A549 (cell line): ENCODE results near the gene ELMO2. TPM values are rescaled to one million over a fixed set of nuclear protein-coding genes. Genes with fewer than 3 reads are reported as not detected.
A peak's percentile ranks its signal among the peaks of the same experiment; 100 is the strongest.

ENCODE experiments used
- ATAC-seq, 2 experiments: fragments of 200-7000 bp in 1 of 2; fragments of >200 bp in 1 of 2; cut with Nextera tagmentation in 1 of 2; cut with Tn5 transposase in 1 of 2; 3 replicates each; pipeline versions ENCODE4 v1.8.0 to v1.9.1; 2018 to 2020; ENCODE audit warnings: mild to moderate bottlenecking in 1 of 2, moderate library complexity in 1 of 2
- CTCF ChIA-PET: fragments of 300-600 bp; sonication (Branson Sonifier 250); formaldehyde crosslinking; extraction: SDS; loops from one replicate; lab custom pipeline; 2021; ENCODE audit warnings: antibody characterized with exemption, inconsistent platforms; lab: Yijun Ruan, JAX
- POLR2A ChIA-PET: fragments of 350-600 bp; formaldehyde crosslinking; extraction: SDS; loops from one replicate; lab custom pipeline; 2021; ENCODE audit warnings: antibody characterized with exemption, inconsistent platforms; lab: Yijun Ruan, JAX
- DNase-seq, 2 experiments: peaks; one replicate each; pipeline versions ENCODE4 v3.0.0 to v3.0.0-alpha.2; 2011 to 2016; ENCODE audit warnings: low read depth in 1 of 2, low spot score in 1 of 2
- FAIRE-seq: peaks from 2 replicates; lab custom pipeline; 2011; peaks lifted over from hg19 to GRCh38; lab: Jason Lieb, UNC
- H3K27ac ChIP-seq, 2 experiments: fragments of >200 bp; sonication (Bioruptor Twin); formaldehyde crosslinking; 3 replicates each; pipeline ENCODE4 v1.5.1; 2016 to 2017
- H3K4me1 ChIP-seq: fragments of >200 bp; sonication (Bioruptor Twin); formaldehyde crosslinking; 3 replicates; pipeline ENCODE4 v1.6.1; 2016
- H3K4me2 ChIP-seq: fragments of >200 bp; sonication (Bioruptor Twin); formaldehyde crosslinking; 3 replicates; pipeline ENCODE4 v1.6.1; 2016
- H3K4me3 ChIP-seq: fragments of >200 bp; sonication (Bioruptor Twin); formaldehyde crosslinking; 3 replicates; pipeline ENCODE4 v1.5.1; 2016
- H3K9me3 ChIP-seq: fragments of >200 bp; sonication (Bioruptor Twin); formaldehyde crosslinking; 3 replicates; pipeline ENCODE4 v1.6.1; 2016
- CBX2 ChIP-seq: fragments of 200-600 bp; sonication (generic); IDR thresholded peaks from 2 replicates; pipeline ENCODE4 v1.6.1; 2016; ENCODE audit warnings: low read depth, mild to moderate bottlenecking, borderline replicate concordance
- CHD4 ChIP-seq: fragments of 200-600 bp; sonication (generic); IDR thresholded peaks from 2 replicates; pipeline ENCODE4 v1.6.1; 2016; ENCODE audit warnings: antibody characterized with exemption, mild to moderate bottlenecking, borderline replicate concordance
- E2F6 ChIP-seq: IDR thresholded peaks from 2 replicates; pipeline ENCODE4 v1.6.1; 2012; ENCODE audit warnings: low read depth, borderline replicate concordance
- EHMT2 ChIP-seq: fragments of 200-600 bp; sonication (generic); IDR thresholded peaks from 2 replicates; pipeline ENCODE4 v1.6.1; 2016; ENCODE audit warnings: antibody characterized with exemption, low read depth, mild to moderate bottlenecking, moderate library complexity
- EP300 ChIP-seq, 2 experiments: fragments of >200 bp; sonication (Bioruptor Twin); formaldehyde crosslinking; IDR thresholded peaks; 2 replicates in 1 of 2; 3 replicates in 1 of 2; pipeline ENCODE4 v1.6.1; 2016 to 2017
- ESRRA ChIP-seq: fragments of 150-350 bp; IDR thresholded peaks from 2 replicates; pipeline ENCODE4 v1.6.1; 2014; ENCODE audit warnings: mild to moderate bottlenecking, low read length, borderline replicate concordance
- FOSL2 ChIP-seq, 2 experiments: fragments of 450-650 bp in 1 of 2; fragments of >200 bp in 1 of 2; sonication (Bioruptor Twin) in 1 of 2; formaldehyde crosslinking; IDR thresholded peaks; 2 replicates each; pipeline versions ENCODE4 v1.5.0 to v1.6.1; 2016 to 2020; ENCODE audit warnings: mild to moderate bottlenecking in 1 of 2, moderate library complexity in 1 of 2
- FOXS1 ChIP-seq: fragments of 250-450 bp; sonication (Bioruptor Pico); IDR thresholded peaks from 2 replicates; pipeline ENCODE4 v1.5.0; 2020; ENCODE audit warnings: mild to moderate bottlenecking, moderate library complexity
- GATA3 ChIP-seq: IDR thresholded peaks from 2 replicates; pipeline ENCODE4 v1.6.1; 2012; ENCODE audit warnings: borderline replicate concordance
- HOXB5 ChIP-seq: fragments of 250-450 bp; sonication (Bioruptor Pico); IDR thresholded peaks from 2 replicates; pipeline ENCODE4 v1.5.0; 2020; ENCODE audit warnings: mild to moderate bottlenecking, moderate library complexity
- KDM1A ChIP-seq: fragments of 200-600 bp; sonication (generic); IDR thresholded peaks from 2 replicates; pipeline ENCODE4 v1.6.1; 2016; ENCODE audit warnings: low read depth, mild to moderate bottlenecking
- KDM5A ChIP-seq: fragments of 200-600 bp; sonication (generic); IDR thresholded peaks from 2 replicates; pipeline ENCODE4 v1.6.1; 2016; ENCODE audit warnings: antibody characterized with exemption, mild to moderate bottlenecking
- MAFK ChIP-seq: fragments of 450-650 bp; IDR thresholded peaks from 2 replicates; pipeline ENCODE4 v1.6.1; 2014; ENCODE audit not compliant: partially characterized antibody
- NR3C1 ChIP-seq: fragments of >200 bp; sonication (Bioruptor Twin); formaldehyde crosslinking; IDR thresholded peaks from 3 replicates; pipeline ENCODE4 v1.6.1; 2017
- POLR2A ChIP-seq: IDR thresholded peaks from 2 replicates; pipeline ENCODE4 v1.6.1; 2012; ENCODE audit warnings: mild to moderate bottlenecking, low read length
- POLR2AphosphoS2 ChIP-seq: conservative IDR thresholded peaks from 2 replicates; pipeline ENCODE4 v1.6.1; 2012; ENCODE audit warnings: low read length, improper control_type of control experiment, inconsistent platforms
- RAD21 ChIP-seq, 2 experiments: fragments of >200 bp in 1 of 2; sonication (Bioruptor Twin) in 1 of 2; formaldehyde crosslinking in 1 of 2; IDR thresholded peaks in 1 of 2; conservative IDR thresholded peaks in 1 of 2; 2 replicates in 1 of 2; 3 replicates in 1 of 2; pipeline ENCODE4 v1.6.1; 2012 to 2018; ENCODE audit warnings: inconsistent platforms in 1 of 2
- RARB ChIP-seq: fragments of 250-450 bp; sonication (Bioruptor Pico); IDR thresholded peaks from 2 replicates; pipeline ENCODE4 v1.8.0; 2021; ENCODE audit warnings: mild to moderate bottlenecking, moderate library complexity
- REST ChIP-seq: fragments of 200-600 bp; sonication (generic); IDR thresholded peaks from 2 replicates; pipeline ENCODE4 v1.6.1; 2016; ENCODE audit warnings: antibody characterized with exemption, mild to moderate bottlenecking, moderate library complexity
- SMC3 ChIP-seq: fragments of >200 bp; sonication (Bioruptor Twin); formaldehyde crosslinking; IDR thresholded peaks from 3 replicates; pipeline ENCODE4 v1.6.1; 2018; ENCODE audit warnings: inconsistent platforms
- TFCP2L1 ChIP-seq: fragments of 250-450 bp; sonication (Bioruptor Pico); IDR thresholded peaks from 2 replicates; pipeline ENCODE4 v1.5.0; 2021; ENCODE audit warnings: mild to moderate bottlenecking
- TP53 ChIP-seq: fragments of 250-450 bp; sonication (Bioruptor Pico); IDR thresholded peaks from 2 replicates; pipeline ENCODE4 v1.5.0; 2021; ENCODE audit warnings: mild to moderate bottlenecking, moderate library complexity
- ZC3H11A ChIP-seq: fragments of 450-650 bp; IDR thresholded peaks from 2 replicates; pipeline ENCODE4 v1.6.1; 2014; ENCODE audit warnings: antibody characterized with exemption, mild to moderate bottlenecking
- ZFP36 ChIP-seq: fragments of 450-650 bp; IDR thresholded peaks from 2 replicates; pipeline ENCODE4 v1.6.1; 2014; ENCODE audit warnings: borderline replicate concordance; ENCODE audit not compliant: partially characterized antibody
- WGBS: methylation state at CpG from one replicate; pipeline ENCODE4 v1.1.6; 2017; ENCODE audit errors: missing lambda C conversion rate; 5-methylcytosine and 5-hydroxymethylcytosine counted together
- polyA plus RNA-seq, 4 experiments: library from polyadenylated mRNA; depleted of rRNA in 3 of 4; stranded (reverse); fragments of >200 nt; fragmentation: RNase III in 1 of 4; extraction: RNeasy Plus Mini Kit Qiagen cat#74134 plus additional on column Dnase treatment in 1 of 4; gene quantifications; 2 replicates in 3 of 4; 3 replicates in 1 of 4; pipeline ENCODE4 v1.2.3, GENCODE V29; 2011 to 2017
- TF ChIP-seq, protein P1 (sequence below): fragments of 250-450 bp; sonication (Bioruptor Pico); IDR thresholded peaks from 2 replicates; pipeline ENCODE4 v1.5.0; 2021; ENCODE audit warnings: mild to moderate bottlenecking, moderate library complexity, borderline replicate concordance
- TF ChIP-seq, protein P2 (sequence below): IDR thresholded peaks from 2 replicates; pipeline ENCODE4 v1.6.1; 2012
- TF ChIP-seq, protein P3 (sequence below): fragments of >200 bp; sonication (Bioruptor Twin); formaldehyde crosslinking; IDR thresholded peaks from 3 replicates; pipeline ENCODE4 v1.5.1; 2016

ELMO2 gene
- polyA plus RNA-seq, 2 of the 4 experiments (the other 2 are of a cell fraction): 23.4 to 25.1 TPM

DNA sequence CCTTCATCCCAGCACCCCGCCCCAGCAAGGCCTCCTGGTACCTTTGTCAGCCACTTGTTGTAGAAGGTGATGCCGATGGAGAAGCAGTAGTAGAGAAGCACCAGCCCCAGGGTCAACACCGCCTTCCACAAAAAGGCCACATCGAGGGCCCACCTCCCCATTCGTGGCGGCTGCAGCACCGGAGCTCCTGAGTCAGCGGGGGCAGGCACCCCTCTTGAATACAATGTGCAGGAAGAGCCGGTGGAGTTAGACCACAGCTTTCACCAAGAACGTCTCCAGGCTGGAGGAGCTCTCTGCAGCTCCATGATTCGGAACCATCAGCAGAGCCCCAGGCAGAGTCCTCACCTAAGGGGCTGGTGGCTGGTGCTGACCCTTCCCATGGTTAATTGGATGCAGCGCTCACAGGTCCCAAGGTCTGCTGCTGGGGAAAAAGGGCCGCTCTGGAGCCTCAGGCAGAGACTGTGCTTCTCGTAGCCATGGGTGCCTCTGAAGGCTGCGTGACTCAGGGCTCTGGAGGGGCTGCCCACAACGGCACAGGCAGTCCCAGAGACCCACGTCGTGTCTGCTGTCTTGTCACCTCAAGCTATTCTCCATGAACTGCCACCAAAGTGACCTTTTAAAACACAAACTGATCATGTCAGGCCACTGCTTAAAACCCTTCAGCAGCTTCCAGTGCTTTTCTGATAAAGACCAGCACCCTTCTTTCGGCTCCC lies 47.9 kb downstream of the ELMO2 start:
- ATAC-seq (no peak), FAIRE-seq (no peak), DNase-seq (no peak)
- Histone ChIP-seq H3K4me3 (no peak overlapping the region), H3K9me3 (no peaks in the 10 kb centered on the region), H3K4me1 (peaks cover 14% of the 10 kb centered on the region; the same call in 2 of the 3 replicates), H3K27ac (no peak overlapping the region), H3K4me2 (no peak overlapping the region)
- POLR2A ChIA-PET: interaction anchor here (1.2 kb wide), 1 partner anchor 10 kb away, joined by 3 read pairs; no protein-coding TSS in a partner anchor
- WGBS: 94% methylated on average over 19 of the region's 19 CpGs
- CTCF ChIA-PET: interaction anchor here (1.0 to 3.1 kb wide), 8 partner anchors 9 to 226 kb away, joined by 3 to 25 read pairs (median 4); no protein-coding TSS in a partner anchor
- no peak for TF ChIP-seq HOXB5 (CRISPR knock-in tag)
- no peak for TF ChIP-seq E2F6
- TF ChIP-seq KDM1A: no peak
- no peak for TF ChIP-seq RARB (CRISPR knock-in tag)
- no peak for TF ChIP-seq FOSL2 (IDR thresholded peaks at IDR 0.05)
- no peak for TF ChIP-seq FOSL2 (CRISPR knock-in tag; IDR thresholded peaks at IDR 0.05)
- TF ChIP-seq KDM5A: no peak
- TF ChIP-seq TP53 (CRISPR knock-in tag): no peak
- TF ChIP-seq, protein P1, sequence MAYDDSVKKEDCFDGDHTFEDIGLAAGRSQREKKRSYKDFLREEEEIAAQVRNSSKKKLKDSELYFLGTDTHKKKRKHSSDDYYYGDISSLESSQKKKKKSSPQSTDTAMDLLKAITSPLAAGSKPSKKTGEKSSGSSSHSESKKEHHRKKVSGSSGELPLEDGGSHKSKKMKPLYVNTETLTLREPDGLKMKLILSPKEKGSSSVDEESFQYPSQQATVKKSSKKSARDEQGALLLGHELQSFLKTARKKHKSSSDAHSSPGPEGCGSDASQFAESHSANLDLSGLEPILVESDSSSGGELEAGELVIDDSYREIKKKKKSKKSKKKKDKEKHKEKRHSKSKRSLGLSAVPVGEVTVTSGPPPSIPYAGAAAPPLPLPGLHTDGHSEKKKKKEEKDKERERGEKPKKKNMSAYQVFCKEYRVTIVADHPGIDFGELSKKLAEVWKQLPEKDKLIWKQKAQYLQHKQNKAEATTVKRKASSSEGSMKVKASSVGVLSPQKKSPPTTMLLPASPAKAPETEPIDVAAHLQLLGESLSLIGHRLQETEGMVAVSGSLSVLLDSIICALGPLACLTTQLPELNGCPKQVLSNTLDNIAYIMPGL (CRISPR knock-in tag): no peak
- no peak for TF ChIP-seq SMC3
- TF ChIP-seq EP300 (IDR thresholded peaks at IDR 0.05): no peak
- TF ChIP-seq ZC3H11A: no peak
- no peak for TF ChIP-seq TFCP2L1 (CRISPR knock-in tag)
- no peak for TF ChIP-seq NR3C1
- TF ChIP-seq, protein P2, sequence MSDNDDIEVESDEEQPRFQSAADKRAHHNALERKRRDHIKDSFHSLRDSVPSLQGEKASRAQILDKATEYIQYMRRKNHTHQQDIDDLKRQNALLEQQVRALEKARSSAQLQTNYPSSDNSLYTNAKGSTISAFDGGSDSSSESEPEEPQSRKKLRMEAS: no peak
- TF ChIP-seq POLR2A: no peak
- TF ChIP-seq POLR2AphosphoS2: no peak
- TF ChIP-seq ZFP36: no peak
- TF ChIP-seq, all 56 proteins: peak for 0

- H3K4me1 ChIP-seq: no peaks in the 10 kb centered on the region; the same call in 2 of the 3 replicates
- WGBS: 73% methylated on average over 9 of the region's 13 CpGs
- FAIRE-seq (no peak), ATAC-seq (peak; percentile 8 to 23; a peak in 4 of 6 replicates), DNase-seq (no peak)
- H3K4me2 ChIP-seq: no peak overlapping the region
- H3K9me3 ChIP-seq: no peaks in the 10 kb centered on the region
- no peak overlapping the region for H3K27ac ChIP-seq
- ChIA-PET POLR2A (interaction anchor here (1.2 kb wide), 1 partner anchor 8 kb away, joined by 3 read pairs; no protein-coding TSS in a partner anchor), CTCF (interaction anchor here (1.1 to 2.9 kb wide), 3 partner anchors 14 to 51 kb away, joined by 3 to 10 read pairs (median 4); no protein-coding TSS in a partner anchor)
- no peak for TF ChIP-seq CHD4
- TF ChIP-seq EHMT2: no peak
- TF ChIP-seq CBX2: no peak
- TF ChIP-seq MAFK: no peak
- TF ChIP-seq REST: no peak
- TF ChIP-seq FOXS1 (CRISPR knock-in tag): no peak
- no peak for TF ChIP-seq GATA3
- TF ChIP-seq ESRRA: no peak
- TF ChIP-seq RAD21 (conservative IDR thresholded peaks at IDR 0.05 in 1 of 2, IDR thresholded peaks at IDR 0.05 in 1 of 2): no peak
- TF ChIP-seq ZFP36: no peak
- TF ChIP-seq, protein P3, sequence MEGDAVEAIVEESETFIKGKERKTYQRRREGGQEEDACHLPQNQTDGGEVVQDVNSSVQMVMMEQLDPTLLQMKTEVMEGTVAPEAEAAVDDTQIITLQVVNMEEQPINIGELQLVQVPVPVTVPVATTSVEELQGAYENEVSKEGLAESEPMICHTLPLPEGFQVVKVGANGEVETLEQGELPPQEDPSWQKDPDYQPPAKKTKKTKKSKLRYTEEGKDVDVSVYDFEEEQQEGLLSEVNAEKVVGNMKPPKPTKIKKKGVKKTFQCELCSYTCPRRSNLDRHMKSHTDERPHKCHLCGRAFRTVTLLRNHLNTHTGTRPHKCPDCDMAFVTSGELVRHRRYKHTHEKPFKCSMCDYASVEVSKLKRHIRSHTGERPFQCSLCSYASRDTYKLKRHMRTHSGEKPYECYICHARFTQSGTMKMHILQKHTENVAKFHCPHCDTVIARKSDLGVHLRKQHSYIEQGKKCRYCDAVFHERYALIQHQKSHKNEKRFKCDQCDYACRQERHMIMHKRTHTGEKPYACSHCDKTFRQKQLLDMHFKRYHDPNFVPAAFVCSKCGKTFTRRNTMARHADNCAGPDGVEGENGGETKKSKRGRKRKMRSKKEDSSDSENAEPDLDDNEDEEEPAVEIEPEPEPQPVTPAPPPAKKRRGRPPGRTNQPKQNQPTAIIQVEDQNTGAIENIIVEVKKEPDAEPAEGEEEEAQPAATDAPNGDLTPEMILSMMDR: no peak
- no peak overlapping the region for H3K4me3 ChIP-seq
Measured at GRCh38 chr20:46357030-46357514, 49.3 kb downstream of the ELMO2 start.
